Aorta (tissue), 5 donors: ENCODE data around the gene GGA1. TPM values are rescaled to one million over a fixed set of nuclear protein-coding genes. Genes with fewer than 3 reads are reported as not detected.
"Not testable (repeated sequence)": the region's sequence is repeated elsewhere in the genome, so short reads cannot be mapped to it uniquely, and the experiment has no call there.

Source experiments
- ATAC-seq: fragments of 200-7000 bp; cut with Tn5 transposase; one replicate; pipeline ENCODE4 v1.9.1; 2022; ENCODE audit warnings: moderate library complexity; ENCODE audit not compliant: low FRiP score
- DNase-seq, 2 donors: peaks; one replicate each; pipeline ENCODE4 v3.0.0-alpha.2; 2020
- H3K27ac ChIP-seq, 2 donors: one replicate each; pipeline ENCODE4 v1.5.1; 2013; ENCODE audit warnings: low read length in 2 of 2, mild to moderate bottlenecking in 2 of 2, moderate library complexity in 2 of 2, control low read depth in 1 of 2, inconsistent platforms in 1 of 2, low read depth in 1 of 2
- H3K27me3 ChIP-seq, 2 donors: one replicate each; pipeline ENCODE4 v1.6.1; 2013; ENCODE audit warnings: control low read depth in 1 of 2, low read length in 1 of 2, mild to moderate bottlenecking in 1 of 2, moderate library complexity in 1 of 2; ENCODE audit not compliant: insufficient read depth in 2 of 2, control insufficient read depth in 1 of 2
- H3K36me3 ChIP-seq, 2 donors: one replicate each; pipeline ENCODE4 v1.6.1; 2013; ENCODE audit warnings: control low read depth in 1 of 2, low read length in 1 of 2, mild to moderate bottlenecking in 1 of 2; ENCODE audit not compliant: insufficient read depth in 2 of 2, control insufficient read depth in 1 of 2
- H3K4me1 ChIP-seq, 2 donors: one replicate each; pipeline ENCODE4 v1.6.1; 2013; ENCODE audit warnings: low read length in 2 of 2, control low read depth in 1 of 2, mild to moderate bottlenecking in 1 of 2, moderate library complexity in 1 of 2; ENCODE audit not compliant: insufficient read depth in 2 of 2, control insufficient read depth in 1 of 2
- H3K4me3 ChIP-seq, 2 donors: one replicate each; pipeline ENCODE4 v1.5.1; 2013; ENCODE audit warnings: low read length in 2 of 2, control low read depth in 1 of 2, mild to moderate bottlenecking in 1 of 2
- H3K9me3 ChIP-seq: one replicate; pipeline ENCODE4 v1.6.1; 2013; ENCODE audit warnings: mild to moderate bottlenecking, low read length; ENCODE audit not compliant: control insufficient read depth
- WGBS, 2 donors: extraction: QIAGEN DNeasy Blood & Tissue Kit; methylation state at CpG; one replicate each; pipeline ENCODE4 v1.1.7; 2013; 5-methylcytosine and 5-hydroxymethylcytosine counted together
- intact Hi-C, 2 donors: fragments of 100-400 bp; cut with DNase I; formaldehyde crosslinking; loops; one replicate each; pipeline versions ENCODE4 v1.14.2 to v1.15.0; 2022
- polyA plus RNA-seq, 2 donors: library from polyadenylated mRNA; stranded (reverse); fragments of 200-250 nt; gene quantifications; one replicate each; pipeline ENCODE4 v1.2.3, GENCODE V29; 2013
- total RNA-seq, 2 donors: library from RNA; stranded (reverse); fragmentation: NEBNext Ultra II Directional; extraction: Animal tissue kit (Norgen Biotek cat#: 25700); gene quantifications; one replicate each; pipeline ENCODE4 v1.2.1, GENCODE V29; 2021
- donor health status: healthy with polysubstance abuse.
- donor health status: Bipolar disorder and iron deficiency.
- donor health status: DM: no; HTN: no; CAD: no.
- donor health status: DM: no; HTN: no; CAD: no.
- donor health status: DM: yes; HTN: yes; CAD: no.

Gene GGA1
- total and polyA plus RNA-seq, 4 donors, result 14.4 to 68.7 (median 49.2) TPM

DNA sequence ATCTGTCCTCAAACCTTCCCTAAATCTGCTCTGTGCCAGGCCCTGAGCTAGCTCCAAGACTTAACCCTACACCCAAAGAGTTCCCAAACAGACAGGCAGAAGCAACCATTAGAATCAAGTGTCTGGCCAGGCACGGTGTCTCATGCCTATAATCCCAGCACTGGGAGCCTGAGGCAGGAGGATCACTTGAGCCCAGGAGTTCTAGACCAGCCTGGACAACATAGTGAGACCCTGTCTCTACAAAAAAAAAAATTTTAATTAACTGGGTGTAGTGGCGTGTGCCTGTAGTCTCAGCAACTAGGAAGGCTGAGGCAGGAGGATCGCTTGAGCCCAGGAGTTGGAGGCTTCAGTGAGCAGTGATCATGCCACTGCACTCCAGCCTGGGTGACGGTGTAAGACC, 47.9 kb downstream of the GGA1 start:
- DNase-seq, H3K27me3 ChIP-seq, H3K9me3 ChIP-seq, H3K4me3 ChIP-seq, ATAC-seq, H3K27ac ChIP-seq, H3K36me3 ChIP-seq, intact Hi-C loops, H3K4me1 ChIP-seq: not testable (repeated sequence)
- WGBS, 2 donors, result 93 to 95% methylated on average over 4 of the region's 4 CpGs

DNA sequence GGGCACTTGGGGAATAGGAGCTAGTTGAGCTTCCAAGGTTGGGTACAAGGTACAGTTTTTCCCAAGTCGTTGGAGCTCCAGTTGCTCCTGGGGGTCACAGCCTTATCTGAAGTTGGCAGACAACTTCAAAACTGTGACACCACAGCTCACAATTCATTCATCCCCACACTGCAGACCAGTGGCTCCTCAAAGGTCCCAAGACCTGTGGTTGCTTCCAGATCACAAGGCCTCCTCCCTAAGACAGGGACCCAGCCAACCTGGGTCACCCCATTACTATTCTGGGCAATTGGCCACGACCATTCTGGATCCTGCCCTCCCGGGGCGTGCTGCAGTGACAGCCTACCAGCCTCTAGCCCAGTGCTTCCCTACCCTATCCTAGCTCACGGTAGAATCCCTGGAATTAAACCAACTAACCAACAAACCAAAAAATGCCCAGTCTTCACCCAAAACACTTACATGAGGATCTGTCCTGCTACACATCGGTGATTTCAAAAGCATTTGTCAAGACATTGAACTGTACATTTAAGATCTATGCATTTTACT, 49.0 kb downstream of the GGA1 start:
- 7 to 9% methylated on average over 6 of the region's 6 CpGs for WGBS, 2 donors
- ATAC-seq (no peak), DNase-seq (no peak)
- H3K36me3 ChIP-seq, result no peaks in the 10 kb centered on the region
- no peaks in the 10 kb centered on the region for H3K4me1 ChIP-seq
- H3K27me3 ChIP-seq, result no peaks in the 10 kb centered on the region
- no peak overlapping the region for H3K4me3 ChIP-seq
- peak overlapping the region in 1 of 2 donors; percentile 41 for H3K27ac ChIP-seq
- intact Hi-C loops, result no loop called here
- H3K9me3 ChIP-seq, result no peaks in the 10 kb centered on the region

DNA sequence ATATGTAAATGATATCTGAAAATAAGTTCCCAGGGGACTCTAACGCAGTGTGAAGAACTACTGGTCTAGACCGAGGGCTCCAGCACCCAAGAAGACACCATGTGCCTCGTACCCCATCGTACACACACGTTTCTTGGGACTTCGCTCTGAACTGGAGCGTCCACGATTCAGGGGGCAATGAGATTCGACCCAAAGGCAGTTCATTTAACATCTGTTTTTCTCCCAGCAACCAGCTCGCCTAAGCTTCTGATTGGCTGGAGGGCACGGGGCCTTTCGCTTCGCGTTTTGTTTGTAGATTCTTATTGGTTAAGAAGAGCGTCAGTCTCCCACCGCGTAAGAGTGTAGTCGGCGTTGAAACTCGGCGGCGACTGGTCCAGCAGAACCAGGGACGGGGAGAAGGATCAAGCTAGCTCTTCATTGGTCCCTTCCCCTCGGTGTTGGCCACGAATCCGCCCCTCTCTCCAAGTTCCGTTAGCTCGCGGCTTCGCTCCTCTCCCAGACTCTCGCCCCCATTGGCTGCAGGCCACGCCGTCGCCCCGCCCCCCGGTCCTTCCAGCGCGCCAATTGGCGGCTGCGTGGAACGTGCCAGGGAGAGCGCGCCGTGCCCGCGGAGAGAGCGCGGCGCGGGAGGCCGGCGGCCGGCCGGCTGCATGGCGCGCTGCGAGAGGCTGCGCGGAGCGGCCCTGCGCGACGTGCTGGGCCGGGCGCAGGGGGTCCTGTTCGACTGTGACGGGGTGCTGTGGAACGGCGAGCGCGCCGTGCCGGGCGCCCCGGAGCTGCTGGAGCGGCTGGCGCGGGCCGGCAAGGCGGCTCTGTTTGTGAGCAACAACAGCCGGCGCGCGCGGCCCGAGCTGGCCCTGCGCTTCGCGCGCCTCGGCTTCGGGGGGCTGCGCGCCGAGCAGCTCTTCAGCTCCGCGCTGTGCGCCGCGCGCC, 49.8 kb downstream of the GGA1 start, which contains the start of gene PDXP:
Gene PDXP (plus strand): TSS at position 591 of the 933 bp plus-strand sequence. CDS start 60 bp downstream, at position 651.
- H3K27ac ChIP-seq, result peak within 1 kb of the TSS in 1 of 2 donors; percentile 41
- ATAC-seq, result peak; percentile 98
- no peaks in the 10 kb centered on the region for H3K9me3 ChIP-seq
- peak; percentile 100 for DNase-seq
- H3K4me3 ChIP-seq, result peak within 1 kb of the TSS; percentile 52 to 56
- H3K36me3 ChIP-seq, result no peaks in the 10 kb centered on the region
- intact Hi-C loops, result no loop called here
- H3K27me3 ChIP-seq, result no peaks in the 10 kb centered on the region
- WGBS, 2 donors, result 0% methylated on average over 82 to 101 of the region's 101 CpGs
- no peaks in the 10 kb centered on the region for H3K4me1 ChIP-seq

DNA sequence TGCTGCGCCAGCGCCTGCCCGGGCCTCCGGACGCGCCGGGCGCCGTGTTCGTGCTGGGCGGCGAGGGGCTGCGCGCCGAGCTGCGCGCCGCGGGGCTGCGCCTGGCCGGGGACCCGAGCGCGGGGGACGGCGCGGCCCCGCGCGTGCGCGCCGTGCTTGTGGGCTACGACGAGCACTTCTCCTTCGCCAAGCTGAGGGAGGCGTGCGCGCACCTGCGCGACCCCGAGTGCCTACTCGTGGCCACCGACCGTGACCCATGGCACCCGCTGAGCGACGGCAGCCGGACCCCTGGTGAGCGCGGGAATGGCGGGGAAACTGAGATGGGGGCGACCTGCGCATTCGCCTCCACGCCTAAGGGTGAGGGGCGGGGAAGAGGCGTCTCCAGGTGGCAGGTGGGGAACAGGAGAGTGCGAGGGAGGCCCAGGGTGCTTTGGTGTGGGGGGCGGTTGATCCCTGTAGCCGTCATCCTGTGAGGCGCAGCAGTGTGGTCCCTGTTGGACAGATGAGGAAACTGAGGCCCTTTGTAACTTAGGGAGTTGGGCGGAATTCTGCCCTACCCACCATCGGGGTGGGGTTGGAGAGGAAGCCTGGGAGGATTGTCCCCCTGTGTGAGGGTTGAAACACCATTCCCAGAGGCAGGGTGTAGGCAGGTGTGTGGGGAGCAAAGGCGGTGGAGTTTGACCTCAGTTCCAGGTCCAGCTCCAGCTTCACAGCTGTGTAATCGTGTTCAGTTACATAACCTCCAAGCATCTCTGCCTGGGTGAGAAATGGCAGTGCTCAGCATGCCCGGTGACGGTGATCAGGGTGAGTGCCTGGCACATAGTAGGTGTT, 50.6 kb downstream of the GGA1 start:
- Histone ChIP-seq H3K36me3 (no peaks in the 10 kb centered on the region), H3K27ac (no peak overlapping the region), H3K4me3 (peak overlapping the region; percentile 52 to 56), H3K4me1 (no peaks in the 10 kb centered on the region), H3K27me3 (no peaks in the 10 kb centered on the region), H3K9me3 (no peaks in the 10 kb centered on the region)
- DNase-seq, result no peak
- no peak for ATAC-seq
- intact Hi-C loops, result no loop called here
- WGBS, 2 donors, result 2% methylated on average over 67 to 68 of the region's 68 CpGs

DNA sequence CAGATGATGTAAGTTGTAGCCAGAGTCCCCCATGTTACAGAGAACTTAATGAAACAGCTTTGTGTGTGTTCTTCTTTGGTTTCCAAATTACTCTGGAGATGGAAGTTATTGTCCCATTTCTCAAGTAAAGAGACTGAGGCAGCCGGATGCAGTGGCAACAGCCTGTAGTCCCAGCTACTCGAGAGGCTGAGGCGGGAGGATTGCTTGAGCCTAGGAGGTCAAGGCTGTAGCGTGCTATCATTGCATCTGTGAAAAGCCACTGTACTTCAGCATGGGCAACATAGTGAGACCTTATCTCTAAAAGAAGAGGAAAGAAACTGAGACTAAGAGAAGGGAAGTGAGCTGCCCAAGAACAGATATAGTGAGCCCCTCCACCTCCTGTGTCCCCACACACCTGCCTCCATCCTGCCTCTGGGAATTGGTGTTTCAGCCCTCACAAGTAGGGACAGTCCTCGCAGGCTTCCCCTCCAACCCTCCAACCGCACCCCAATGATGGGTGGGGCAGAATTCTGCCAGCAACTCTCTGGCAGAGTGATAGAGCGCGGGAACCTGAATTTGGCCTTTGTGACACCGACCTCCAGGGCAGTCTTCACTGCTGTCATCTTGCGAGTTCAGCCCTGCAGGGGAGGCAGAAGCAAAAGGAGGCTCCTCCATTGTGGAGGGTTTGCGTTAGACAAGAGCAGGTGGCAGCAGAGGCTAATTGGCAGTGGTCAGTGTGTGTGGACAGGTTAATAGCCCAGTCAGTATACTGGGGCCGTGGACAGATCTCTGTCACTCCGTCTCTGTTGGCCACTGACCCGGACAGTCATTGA, 51.5 kb downstream of the GGA1 start:
- Histone ChIP-seq H3K27ac (no peak overlapping the region), H3K9me3 (no peaks in the 10 kb centered on the region), H3K27me3 (no peaks in the 10 kb centered on the region), H3K36me3 (no peaks in the 10 kb centered on the region), H3K4me1 (no peaks in the 10 kb centered on the region), H3K4me3 (no peak overlapping the region)
- DNase-seq (no peak), ATAC-seq (no peak)
- WGBS, 2 donors, result 79 to 82% methylated on average over 14 of the region's 14 CpGs
- intact Hi-C loops, result no loop called here

DNA sequence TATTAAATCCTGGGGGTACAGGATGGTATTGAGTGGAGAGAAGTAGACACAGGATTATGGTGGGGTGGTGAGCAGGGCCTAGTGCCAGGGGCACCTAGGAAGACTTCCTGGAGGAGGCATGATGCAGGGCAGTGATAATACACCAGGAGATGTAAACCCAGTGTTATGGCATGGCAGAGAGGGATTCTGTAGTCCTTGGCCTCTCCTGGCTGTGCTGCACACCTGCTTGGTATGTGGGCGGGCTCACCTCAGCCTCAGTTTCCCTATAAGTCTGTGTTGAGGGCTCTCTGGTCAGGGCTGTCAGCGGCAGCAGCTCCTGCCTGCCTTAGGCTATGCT, 52.0 kb downstream of the GGA1 start:
- Histone ChIP-seq H3K4me3 (no peak overlapping the region), H3K9me3 (no peaks in the 10 kb centered on the region), H3K27ac (peak overlapping the region in 1 of 2 donors; percentile 59), H3K36me3 (no peaks in the 10 kb centered on the region), H3K4me1 (no peaks in the 10 kb centered on the region), H3K27me3 (no peaks in the 10 kb centered on the region)
- intact Hi-C loops, result no loop called here
- 58 to 64% methylated on average over 2 of the region's 2 CpGs for WGBS, 2 donors
- ATAC-seq (no peak), DNase-seq (no peak)

DNA sequence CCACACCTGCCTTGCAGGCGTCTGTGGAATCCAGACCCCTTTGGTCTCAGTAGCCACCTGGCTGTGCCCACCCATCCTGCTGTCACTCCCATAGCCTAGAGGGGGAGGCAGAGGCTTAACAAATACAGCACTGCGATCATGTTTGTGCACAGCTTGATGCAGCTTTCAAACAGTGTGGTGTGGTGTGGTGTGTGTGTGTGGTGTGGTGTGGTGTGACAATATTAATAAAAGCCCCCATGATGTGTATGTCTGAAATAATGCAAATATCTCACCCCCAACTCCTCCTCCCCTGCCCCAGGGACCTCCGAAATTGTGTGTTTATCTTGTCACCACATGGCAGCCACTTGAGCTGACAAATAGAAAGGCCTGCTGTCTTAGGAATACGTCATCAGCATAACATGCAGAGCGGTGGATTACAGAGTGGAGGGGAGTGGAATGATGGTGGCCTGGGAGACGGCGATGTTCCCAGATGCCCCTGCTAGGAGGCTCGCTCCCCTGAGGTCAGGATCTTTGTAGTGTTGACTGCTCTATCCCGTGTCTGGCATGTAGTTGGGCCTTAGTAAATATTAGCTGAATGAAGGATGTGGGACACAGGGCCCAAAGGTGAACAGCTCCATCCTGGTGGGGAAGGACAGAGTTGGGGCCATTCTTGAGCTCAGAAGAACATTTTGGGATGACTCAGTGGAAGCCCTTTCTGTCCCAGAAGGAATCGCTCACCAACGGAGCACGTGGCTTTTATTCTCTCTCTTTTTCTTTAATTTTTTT, 52.7 kb downstream of the GGA1 start:
- Histone ChIP-seq H3K36me3 (no peaks in the 10 kb centered on the region), H3K27me3 (no peaks in the 10 kb centered on the region), H3K4me3 (no peak overlapping the region), H3K27ac (peak overlapping the region in 1 of 2 donors; percentile 72), H3K9me3 (no peaks in the 10 kb centered on the region), H3K4me1 (no peaks in the 10 kb centered on the region)
- ATAC-seq (no peak), DNase-seq (no peak)
- intact Hi-C loops, result no loop called here
- 17 to 21% methylated on average over 12 of the region's 12 CpGs for WGBS, 2 donors
